GM18868 (cell line): ENCODE data around the gene SYTL5.

Experiments used
- ATAC-seq: cut with Tn5 transposase; IDR thresholded peaks from one replicate; pipeline ENCODE4 v1.9.1; 2021; ENCODE audit warnings: mild to moderate bottlenecking, moderate library complexity; ENCODE audit not compliant: unreplicated experiment

SYTL5 gene

DNA sequence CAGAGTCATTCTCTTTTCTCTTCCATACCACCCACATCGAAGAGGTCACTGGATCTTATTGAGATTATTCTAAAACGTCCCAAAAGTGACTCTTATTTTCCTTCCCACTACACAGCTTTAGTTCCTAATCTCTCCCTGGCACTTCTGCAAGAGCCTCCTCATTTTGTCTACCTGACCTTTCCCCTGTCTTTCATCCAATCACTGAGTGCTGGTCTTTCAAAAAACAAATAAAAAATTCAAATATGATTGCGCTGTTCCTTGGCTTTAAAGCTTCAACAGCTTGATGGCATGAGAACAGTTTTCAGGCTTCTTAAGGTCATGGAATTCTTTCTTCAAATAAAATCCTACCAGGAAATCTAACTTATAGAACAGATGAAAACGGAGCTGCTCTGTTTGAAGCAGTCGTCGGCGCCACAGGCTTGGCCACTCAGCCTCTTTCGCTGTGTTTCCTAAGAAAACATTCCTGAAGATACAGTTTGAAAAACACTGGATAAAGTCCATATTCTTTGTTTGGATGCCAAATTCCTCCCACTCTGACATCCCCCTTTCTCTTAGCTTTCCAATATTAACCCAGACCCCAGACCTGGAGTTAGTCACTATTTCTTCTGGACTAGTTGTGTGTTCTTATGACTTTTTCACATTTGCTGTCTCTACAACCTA is 12.5 kb downstream of the SYTL5 start:
- no peak for ATAC-seq

DNA sequence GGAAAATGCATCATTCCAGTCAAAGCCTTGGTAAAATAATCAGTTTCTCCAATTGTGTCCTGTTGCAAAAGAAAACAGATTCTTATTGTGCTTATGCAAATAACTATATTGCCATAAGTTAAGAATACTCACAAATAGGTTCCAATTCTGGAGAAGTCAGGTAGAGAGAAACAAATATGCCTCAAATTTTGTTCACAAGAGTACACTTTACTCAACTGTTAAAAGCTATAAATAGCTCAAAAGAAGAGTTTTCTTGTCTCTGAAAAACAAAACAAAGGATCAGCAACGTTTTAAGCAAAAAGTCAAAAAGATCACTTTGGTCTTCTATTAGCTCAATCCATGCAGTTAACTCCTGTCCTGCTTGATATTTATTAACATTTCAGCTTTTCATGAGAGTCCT is 21.9 kb downstream of the SYTL5 start:
- ATAC-seq = no peak

DNA sequence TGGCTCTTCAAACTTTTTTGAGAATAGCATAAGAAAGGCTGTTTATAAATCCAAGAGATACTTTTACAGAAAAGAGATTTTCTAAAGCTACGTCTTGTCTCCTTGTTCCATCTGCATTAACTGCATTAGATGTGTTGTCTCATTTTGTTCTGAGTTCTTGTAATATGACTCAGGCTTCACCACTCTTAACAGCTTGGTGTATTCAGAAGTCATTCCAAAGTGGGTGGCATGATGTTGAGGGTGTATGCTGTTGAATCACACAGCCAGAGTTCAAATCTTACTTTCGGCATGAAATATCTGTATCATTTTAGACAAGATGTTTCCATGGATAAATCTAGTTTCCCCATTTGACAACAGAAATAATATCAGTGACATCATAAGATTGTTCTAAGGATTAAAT is 30.1 kb downstream of the SYTL5 start:
- ATAC-seq = no peak

DNA sequence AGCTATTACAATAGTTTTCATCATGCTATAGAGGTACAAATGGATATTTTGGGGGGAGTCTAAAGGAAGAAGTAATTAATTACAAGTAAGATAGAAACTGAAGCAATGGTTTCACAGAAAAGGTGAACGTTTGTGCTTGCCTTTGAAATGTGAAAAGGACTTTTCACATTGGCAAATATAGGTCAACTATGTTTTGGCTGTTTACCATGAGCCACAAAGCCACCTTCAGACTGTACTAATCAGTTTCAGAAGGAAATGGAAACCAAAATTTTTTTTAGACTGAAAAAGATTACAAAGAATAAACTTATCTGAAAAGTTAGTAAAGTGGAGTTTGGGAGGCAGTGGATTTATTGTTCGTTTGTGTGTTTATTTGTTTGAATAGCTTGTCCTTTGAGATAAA is 32.1 kb downstream of the SYTL5 start:
- ATAC-seq = peak; percentile 49

- no peak for ATAC-seq
Observed at GRCh38 chrX:38041237-38041636, 34.9 kb downstream of the SYTL5 start.

- no peak for ATAC-seq
Observed at GRCh38 chrX:38044701-38045100, 38.3 kb downstream of the SYTL5 start.

DNA sequence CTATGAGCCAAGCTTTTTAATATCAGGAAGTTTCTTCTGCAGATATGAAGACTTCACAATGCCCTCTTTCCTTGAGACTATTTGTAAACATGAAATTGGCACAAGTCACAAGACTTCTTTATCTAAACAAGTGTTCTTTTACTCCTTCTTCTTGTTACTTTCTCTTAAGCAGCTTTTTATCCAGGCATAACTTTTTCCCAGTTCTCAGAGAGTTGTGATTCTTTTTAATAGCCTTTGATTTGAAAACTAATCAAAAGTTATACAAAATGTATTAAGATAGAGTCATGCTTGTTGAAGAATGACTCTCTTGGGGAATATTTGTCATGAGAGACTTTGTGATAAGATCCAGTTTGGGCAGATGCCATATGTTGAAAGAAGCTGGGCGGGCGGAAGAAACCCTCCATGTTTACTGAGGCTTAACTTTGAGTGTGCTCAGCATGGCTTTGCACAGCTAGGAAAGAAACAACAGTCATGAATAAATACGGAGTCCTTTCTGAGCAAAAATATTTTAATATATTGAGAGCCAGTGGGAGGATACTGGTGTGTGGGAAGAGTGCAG is 39.3 kb downstream of the SYTL5 start:
- no peak for ATAC-seq

DNA sequence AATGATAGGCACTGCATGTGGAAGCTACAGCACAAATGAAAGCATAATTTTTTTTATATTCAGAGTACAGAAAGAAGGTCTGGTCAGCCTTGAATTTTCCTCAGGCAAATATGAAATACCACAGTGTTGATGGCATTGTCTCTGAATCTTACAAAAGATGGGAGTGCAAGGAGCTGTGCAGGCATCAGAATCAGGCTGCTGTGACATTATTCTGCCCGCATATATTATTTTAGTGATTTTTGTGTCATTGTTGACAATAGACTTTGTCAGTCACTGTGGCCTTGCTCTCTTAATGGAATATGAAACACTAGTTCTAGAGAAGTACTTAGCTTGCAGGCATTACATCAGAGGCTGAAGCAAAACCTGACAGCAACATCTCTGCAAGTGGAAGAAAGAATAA is 42.5 kb downstream of the SYTL5 start:
- no peak for ATAC-seq

DNA sequence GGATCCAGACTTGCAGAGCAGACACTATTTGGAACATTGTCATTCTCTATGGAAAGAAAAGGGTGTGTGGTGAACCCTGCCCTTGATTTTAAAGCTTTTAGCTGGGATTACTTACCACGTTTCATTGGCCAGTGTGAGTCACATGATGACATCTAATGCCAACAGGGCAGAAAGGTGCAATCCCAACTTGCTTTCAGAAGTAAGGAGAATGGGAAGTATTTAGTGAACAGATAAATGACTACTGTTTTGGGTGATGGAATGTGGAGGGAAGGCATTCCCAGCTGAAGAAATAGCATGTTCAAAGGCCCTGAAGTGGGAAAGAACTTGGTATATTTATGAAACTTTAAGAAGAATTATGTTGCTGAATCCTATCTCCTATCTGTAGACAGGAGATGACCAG is 44.5 kb downstream of the SYTL5 start:
- no peak for ATAC-seq

DNA sequence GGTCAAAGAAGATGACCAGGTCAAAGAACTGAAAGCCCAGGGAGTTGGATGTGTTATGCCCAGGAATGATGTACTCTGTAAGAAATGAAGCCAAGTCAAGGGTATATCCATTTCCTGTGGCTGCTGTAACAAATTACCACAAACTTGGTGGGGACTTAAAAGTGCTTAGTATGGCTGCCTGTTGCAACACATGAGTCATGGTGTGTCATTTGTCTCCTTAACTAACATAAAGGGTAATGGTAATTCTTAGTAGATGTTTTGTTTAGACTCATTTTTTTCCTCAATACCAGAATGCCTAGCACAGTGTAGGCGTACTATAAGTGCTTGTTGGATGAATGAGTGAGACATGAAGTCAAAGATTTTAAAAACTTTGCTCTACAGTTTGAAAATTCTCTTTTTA is 45.7 kb downstream of the SYTL5 start:
- ATAC-seq = no peak

DNA sequence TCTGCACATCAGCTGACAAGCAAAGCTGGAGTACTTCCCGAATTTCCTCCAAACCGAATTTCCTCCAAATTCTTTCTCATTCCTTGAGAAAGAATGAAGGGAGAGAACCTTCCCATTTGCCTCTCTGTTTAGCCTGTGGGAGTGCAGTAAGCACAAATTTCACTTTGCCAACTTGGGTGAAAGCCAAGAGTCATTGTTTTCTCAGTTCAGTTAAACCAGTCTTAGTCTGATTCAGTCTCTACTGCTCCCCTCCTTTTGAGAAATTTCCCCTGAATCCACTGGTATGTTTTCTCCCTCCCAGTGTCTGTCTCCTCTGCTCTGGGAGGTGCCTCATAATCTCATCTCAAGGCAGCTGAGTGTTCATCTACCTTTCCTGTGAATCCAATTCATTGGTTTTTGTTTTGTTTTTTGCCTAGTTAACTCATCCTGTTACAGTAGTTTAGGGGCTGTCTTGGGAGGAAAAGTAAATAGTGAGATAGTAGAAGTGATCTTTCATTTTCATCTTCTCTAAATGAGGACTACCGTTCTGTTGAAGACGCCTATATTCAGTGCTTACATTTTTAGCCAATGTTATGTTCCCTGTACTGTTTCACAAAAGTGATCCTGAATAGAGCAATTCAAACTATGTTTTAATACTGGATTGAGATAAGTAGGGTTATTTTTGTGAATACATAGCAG is 49.0 kb downstream of the SYTL5 start:
- ATAC-seq = peak; percentile 82

GRCh38 chrX:38060331-38060878 is 54.1 kb downstream of the SYTL5 start:
- no peak for ATAC-seq

GRCh38 chrX:38061335-38061734 is 55.0 kb downstream of the SYTL5 start:
- no peak for ATAC-seq

DNA sequence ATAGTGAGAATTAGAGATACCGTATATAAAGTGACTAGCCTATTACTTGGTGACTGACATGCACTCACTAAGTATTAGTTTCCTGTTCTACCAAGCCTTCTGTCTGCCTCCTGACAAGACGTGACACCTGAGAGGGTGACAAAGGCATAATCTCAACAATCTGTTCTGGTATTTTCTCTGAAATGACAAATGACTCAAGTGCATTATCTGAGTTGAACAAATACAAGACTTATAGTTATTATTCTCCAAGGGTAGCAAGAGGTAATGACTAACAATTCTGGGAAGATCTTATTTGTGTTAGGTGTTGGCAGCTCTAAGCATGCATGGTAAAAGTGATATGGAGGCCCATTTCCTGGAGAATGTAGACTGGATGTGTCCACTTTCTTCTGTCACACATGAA is 60.6 kb downstream of the SYTL5 start:
- no peak for ATAC-seq

DNA sequence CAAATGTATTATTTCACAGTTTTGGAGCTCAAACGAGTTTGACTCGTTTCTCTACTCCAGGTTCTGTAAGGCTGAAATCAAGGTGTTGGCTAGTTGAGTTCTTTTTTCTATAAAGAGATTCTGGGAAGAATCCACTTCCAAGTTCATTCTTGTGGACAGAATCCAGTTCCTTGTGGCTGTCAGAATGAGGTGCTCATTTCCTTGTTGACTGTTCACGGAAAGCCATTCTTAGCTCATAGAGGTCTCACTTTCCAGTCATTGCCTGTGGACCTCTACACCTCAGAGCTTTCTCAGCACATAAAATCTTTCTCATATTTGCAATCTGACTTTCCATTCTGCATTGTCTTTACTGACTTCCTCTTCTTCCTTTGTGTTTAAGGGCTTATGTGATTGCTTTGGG is 62.9 kb downstream of the SYTL5 start:
- ATAC-seq = no peak

- ATAC-seq = no peak
Observed at GRCh38 chrX:38069991-38070390, 63.6 kb downstream of the SYTL5 start.

- no peak for ATAC-seq
Observed at GRCh38 chrX:38079463-38079862, 73.1 kb downstream of the SYTL5 start.

DNA sequence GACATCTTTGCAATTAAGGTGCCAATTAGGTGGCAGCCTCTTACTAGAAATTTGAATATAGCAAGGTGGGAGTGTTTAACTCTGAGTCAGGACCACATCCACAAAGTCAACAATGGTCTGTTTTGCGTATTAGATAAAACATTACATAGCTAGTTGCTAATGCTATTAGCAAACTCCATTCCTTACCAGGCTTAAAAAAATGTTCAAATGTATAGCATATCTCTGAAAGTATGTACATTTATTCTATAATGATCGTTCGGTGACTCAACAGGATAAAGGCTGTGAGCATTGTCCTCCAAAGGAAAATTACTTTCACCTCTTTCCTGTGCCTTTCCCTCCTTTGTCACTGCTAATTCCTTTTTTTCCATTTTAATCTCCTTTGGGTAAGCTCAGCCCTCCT is 74.5 kb downstream of the SYTL5 start:
- no peak for ATAC-seq

- no peak for ATAC-seq
Observed at GRCh38 chrX:38081909-38082308, 75.6 kb downstream of the SYTL5 start.

DNA sequence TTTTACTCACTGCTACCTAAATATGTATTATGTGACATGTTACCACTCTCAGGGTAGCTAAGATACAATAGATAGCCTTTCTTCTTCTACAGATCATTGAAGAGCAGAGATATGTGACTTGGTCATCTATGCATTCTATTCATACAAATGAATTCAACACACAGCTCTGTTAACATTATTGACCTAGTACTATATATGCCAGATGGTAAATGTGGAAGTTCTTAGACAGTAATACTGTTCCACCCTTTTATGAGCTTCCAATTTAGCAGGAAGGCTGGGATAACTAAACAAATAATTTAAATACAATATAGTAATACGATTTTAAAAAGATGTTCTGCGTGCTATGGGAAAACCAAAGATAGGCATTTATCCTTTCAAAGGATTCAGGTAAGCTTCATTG is 76.0 kb downstream of the SYTL5 start:
- no peak for ATAC-seq

DNA sequence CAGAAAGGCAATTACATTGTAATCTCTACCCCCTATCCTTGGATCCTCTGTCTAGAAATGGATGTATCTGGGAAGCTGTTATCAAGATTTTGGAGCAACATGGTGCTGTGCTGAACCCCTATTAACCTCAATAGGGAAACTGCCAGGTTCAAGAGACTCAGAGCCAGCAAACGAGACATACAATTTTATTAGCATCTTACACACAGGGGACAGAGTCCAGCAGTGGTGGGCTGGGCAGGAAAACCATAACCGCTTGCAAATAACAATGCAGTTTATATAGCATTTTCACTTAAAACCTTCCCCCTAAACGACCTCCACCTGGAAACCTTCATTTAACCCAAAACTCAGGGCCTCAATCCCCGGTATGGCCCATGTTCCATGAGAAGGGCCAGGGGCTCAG is 79.5 kb downstream of the SYTL5 start:
- ATAC-seq = no peak

- ATAC-seq = no peak
Observed at GRCh38 chrX:38086451-38087215, 80.3 kb downstream of the SYTL5 start.
